Fibroblast of gingiva (primary cell): ENCODE data around the gene CRIP2.

Experiments used
- DNase-seq: peaks from one replicate; pipeline ENCODE4 v3.0.0-alpha.2; 2011; ENCODE audit warnings: low read depth

The CRIP2 gene

DNA sequence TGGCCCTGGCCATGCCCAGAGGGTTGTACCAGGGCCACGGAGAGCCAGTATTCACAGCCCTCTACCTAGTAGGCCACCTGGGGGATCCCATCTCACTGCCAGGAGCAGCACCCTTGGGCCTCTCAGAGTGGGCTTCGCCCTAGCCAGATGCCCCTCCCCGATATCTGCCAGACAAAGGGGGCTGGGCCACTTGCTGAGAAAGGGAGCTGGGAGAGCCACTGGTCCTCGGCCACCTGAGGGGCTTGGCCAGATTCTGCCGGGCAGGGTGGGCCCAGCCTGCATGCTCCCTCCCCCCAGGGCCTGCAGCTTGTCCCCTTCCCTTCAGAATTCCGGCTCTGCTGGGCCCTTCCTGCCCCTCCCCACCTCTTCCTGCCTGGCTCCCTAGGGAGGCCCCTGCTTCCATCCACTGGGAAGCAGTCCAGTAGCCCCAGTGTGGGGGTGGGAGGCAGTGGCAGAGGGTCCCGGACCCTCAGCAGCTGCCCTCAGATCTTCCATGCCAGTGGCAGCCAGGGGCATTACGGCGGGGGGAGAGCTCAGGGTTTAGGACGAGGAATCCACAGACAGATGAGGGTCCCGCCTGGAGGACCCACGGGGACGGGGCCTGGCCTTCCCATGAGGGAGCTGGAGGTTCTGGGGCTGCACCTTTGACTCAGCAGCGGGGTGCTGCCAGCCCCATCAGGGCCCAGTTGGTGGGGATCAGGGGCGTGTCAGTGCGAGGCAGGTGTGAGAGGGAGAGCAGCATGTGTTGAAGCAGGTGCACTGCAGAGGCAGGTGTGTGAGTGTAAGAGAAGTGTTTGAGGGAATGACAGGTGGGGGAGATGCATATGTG is 2.4 kb downstream of the CRIP2 start:
- DNase-seq, result no peak

DNA sequence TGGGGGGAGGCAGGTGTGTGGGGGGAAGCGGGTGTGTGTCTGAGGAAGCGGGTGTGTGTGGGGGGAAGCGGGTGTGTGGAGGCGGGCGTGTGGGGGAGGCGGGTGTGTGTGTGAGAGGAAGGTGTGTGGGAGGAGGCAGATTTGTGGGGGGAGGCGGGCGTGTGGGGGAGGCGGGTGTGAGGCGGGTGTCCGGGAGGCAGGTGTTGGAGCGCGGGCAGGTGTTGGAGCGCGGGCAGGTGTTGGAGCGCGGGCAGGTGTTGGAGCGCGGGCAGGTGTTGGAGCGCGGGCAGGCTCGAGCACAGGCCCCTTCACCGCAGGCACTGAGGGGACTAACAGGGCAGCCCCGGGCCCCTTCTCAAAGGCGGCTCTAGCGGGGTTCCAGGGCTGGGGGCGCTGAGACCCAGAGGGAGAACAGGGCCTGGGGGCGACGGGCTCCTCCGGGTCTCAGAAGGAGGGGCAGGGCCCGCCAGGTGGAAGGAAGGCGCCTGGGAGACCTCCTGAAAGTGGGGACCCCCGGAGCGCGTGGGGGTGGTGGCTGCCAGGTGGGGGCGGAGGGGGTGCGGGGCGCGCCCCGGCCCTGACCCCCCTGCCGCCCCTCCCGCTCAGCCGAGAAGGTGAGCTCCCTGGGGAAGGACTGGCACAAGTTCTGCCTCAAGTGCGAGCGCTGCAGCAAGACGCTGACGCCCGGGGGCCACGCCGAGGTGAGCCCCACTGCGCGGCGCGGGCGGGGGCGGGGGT is 3.2 kb downstream of the CRIP2 start:
- no peak for DNase-seq

DNA sequence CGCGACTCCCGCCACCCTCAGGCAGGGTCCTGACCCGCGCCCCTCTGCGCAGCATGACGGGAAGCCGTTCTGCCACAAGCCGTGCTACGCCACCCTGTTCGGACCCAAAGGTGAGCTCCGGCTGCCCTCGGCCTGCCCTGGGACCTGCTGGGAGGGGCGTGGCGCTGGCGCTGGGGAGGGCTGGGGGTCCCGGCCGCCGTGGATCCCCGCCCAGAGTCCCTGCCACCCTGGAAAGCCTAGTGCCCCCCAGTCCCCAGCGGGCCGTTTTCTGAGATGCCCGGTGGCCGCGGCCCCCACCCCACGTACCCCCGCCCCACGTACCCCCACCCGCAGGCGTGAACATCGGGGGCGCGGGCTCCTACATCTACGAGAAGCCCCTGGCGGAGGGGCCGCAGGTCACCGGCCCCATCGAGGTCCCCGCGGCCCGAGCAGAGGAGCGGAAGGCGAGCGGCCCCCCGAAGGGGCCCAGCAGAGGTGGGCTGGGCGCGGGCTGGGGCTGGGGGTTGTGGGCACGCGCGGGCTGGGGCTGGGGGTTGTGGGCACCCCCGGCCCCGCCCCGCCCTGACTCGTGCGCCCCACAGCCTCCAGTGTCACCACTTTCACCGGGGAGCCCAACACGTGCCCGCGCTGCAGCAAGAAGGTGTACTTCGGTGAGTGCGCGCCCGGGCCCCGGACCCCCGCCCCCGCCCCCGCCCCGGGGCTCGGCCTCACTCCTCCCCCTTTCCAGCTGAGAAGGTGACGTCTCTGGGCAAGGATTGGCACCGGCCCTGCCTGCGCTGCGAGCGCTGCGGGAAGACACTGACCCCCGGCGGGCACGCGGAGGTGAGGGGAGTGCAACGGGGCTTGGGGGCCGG is 4.0 kb downstream of the CRIP2 start:
- DNase-seq, result no peak

DNA sequence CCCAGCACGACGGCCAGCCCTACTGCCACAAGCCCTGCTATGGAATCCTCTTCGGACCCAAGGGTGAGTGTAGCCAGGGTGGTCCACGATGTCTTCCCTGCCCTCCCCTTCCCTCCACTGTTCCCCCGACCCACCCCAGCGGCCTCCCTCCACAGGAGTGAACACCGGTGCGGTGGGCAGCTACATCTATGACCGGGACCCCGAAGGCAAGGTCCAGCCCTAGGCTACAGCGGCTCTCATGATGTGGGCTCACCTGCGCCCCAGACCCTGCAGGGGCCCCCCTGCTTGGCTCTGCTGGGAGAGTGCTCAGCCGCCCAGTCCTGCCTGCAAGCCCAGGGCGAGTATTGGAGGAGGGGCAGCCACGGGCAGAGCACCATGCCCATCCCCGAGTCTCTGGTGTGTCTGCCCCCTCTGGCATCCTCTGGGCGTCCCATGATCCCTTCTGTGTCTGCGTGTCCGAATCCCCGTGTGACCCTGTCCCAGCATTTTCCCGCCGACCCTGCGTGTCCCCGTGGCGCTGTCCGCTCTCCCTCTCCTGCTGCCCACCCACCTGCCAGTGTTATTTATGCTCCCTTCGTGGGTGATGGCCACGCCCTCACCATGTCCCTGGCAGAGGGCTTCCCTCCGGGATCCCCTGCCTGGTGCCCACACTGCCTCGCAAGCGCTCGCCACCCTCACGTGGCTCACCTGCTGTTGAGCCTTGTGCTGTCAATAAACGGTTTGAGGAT is 5.0 kb downstream of the CRIP2 start:
- DNase-seq, result no peak

DNA sequence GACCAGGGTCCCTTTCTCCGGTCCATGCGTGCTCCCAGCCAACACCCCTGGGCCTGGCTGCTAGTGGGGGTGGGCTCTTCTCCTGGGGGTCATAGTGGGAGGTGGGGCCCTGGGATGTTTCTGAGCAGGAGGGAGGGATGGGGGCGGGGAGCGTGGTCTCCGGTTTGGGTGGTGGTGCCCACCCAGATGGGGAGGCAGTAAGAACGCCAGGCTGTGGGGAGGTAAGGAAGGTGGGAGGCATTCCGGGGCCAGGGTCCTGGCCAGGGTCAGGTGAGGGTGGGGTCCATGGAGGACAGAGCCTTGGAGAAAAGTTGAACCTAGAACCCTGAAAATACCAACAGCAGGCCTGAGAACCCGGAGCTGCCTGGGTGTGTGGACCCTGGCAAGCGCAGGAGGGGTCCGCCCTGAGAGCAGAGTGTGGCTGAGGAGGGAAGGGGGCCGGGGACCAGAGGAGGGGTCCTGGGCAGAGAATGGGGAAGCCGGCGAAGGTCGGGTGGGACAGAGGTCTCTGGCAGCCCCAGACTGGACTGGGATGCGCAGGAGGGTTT is 5.7 kb downstream of the CRIP2 start:
- DNase-seq, result no peak

DNA sequence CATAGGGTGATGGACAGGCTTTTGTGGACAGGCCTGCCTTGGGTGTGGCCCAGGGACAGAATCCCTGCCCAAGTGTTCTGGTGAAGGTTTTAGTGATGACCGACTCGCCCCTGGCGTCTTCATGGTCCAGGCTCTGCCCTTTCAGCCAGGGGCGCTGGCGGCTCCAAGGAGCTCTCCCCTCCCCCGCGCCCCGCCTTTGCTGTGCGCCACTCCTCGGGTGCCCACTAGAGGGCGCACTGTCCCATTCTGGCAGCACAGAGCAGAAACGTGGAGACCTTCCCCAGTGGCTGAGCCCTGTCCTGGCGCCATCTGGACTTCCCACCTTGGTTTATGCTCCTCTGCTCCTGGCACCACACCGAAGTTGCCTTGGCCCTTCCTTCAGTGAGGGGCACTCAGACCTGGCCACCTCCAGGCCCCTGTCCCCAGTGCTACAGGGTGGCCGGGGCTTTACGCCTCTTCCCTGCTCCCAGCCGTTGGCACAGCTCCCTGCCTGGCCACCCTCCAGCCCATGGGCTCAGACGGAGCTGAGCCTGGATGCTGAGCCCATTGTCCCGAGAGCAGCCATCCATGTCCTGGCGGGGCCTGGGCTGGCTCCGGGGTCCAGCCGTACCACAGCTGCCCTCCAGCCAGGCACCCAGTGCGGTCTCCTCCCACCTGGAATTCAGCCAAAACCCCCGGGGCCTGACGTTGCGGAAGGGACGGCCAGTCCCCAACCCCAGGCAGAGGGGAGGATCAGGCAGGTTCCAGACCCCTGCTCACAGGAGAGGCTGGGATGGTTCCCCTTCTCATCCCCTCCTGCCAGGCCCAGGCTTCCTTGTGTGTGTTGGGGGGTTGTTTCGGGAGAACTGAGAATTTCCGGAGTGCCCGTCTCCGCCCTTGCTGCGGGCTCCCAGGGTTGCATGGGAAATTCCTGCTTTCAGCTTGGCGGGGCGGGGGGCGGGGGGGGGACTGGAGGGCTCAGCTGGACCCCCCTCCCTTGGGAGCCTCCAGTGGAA is 6.5 kb downstream of the CRIP2 start:
- DNase-seq, result peak; percentile 84

DNA sequence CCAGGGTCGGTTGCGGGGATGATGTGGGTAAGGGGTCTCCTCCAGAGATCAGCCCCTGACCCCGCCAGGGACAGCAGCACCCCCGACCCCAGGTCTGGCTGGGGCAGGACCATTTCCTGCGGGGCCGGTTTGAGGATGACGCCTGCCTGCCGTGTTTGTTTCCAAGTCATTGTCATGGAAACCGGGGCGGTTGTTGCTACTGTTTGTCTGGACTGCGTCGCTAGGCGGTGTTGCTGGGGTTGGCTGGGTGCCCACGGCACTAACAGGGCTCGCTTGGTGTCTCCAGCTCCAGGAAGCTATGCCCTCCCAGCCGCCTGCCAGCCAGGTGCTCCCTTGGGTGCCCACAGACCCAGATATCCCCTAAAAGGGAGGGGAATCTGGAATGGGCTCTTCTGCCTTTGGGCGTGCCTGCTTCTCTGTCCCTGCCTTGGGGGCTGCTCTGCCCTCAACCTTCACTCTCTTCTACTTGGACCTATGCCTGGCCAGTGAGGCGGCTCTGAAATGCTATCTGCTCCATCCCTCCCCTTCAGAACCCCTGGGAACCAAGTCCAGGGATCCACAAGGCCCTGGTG is 7.4 kb downstream of the CRIP2 start:
- peak; percentile 98 for DNase-seq

DNA sequence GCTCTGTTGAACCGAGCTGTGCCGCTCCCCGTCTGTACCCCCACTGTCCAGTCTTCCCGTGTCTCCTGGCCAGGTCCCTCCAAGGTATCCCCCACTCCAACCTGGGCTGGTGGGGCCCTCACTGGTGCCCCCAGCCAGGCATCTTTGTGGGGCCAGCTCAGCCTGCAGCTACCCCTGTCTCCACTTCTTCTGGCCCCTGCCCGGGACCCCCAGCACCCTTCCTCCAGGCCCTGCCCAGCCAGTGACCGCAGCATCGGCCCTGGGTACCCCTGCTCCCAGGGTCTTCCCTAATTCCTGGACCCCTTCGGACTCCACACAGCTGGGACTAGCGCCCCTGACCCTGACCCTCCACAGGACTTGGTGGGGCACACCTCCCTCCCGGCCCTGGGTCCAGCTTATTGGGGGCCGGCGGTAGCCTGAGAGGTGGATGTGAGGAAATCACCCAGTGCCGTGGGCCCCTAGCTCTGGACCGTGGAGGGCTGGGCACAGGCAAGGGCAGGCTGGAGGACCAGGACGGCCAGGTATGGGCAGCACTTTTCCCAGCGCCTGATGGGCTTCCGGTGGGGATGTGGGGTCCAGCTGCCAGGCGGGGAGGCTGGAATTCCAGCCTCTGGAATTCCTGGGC is 8.0 kb downstream of the CRIP2 start:
- DNase-seq, result no peak

DNA sequence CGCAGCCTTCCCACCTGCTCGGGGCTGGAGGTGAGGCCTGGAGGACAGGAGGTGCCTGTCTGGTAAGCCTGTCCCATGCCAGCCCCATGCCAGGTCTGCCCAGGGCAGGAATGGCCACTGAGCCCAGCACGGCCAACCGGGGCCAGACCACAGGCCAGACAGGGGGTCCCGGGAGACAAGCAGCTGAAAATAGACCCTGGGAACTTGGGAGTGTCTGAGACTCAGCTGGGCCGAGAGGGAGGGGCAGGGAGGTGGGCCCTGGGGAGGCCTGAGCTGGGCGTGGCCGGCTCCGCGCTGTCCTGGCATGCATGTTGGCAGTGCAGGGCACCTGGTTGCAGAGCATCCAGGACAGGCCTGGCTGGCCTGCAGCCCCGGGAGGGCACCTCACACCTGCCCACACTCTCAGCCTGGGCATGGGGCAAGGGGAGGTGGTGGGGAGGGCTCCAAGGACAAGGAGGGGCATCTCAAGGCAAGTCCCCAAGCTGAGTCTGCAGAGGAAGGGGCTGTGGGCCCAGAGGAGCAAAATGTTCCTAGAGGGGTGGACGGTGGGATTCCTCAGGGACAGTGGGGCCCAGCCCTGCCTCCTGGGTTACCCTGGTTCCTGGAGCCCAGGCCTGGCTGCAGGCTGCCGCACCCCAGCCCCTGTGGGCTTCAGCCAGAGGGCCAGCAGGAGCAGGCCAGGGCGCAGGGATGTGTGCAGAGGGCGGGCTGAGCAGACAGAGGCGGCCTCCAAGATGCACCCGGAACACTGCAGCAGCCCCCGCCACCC is 8.9 kb downstream of the CRIP2 start:
- no peak for DNase-seq

DNA sequence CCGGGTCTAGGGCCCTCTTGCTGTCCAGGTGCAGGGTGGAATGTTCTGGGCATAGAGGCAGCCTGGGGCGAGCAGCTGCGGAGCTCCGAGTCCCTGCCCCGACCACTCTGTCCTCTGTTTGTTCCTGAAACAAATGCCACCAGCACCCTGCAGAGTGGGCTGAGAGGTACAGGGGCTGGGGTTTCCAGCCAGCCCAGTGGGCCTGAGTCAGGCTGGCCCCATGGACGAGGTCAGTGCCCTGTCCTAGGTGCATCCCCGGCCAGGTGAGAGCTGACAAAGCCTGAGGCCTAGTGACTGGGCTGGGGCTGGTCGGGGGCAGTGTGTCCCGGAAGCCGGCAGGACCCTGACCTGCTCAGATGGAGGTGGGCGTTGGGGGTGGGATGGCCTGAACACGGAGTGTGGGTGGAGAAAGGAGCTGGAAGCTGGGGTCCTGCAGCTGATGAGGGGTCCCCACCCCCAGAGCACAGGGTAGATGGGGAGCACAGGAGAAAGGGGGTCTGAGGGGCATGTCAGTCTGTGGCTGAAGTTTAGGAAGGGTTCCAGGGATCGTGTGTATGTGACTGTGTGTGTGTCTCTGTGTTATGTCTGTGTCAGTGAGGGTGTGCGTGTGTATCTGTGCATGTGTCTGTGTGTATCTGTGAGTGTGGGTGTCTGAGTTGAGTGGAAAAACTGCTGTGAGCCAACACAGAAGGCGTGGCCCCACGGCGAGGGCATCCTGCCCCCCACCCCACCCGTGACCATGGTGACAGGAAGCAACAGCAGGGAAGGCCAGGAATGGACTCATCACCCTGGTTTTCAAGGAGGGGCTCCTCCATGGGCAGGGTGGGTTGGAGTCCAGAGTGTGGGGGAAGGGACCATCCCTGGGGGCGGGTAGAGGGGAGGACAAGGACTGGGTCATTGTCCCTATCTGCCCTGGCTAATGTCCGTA is 9.7 kb downstream of the CRIP2 start:
- peak; percentile 38 for DNase-seq

DNA sequence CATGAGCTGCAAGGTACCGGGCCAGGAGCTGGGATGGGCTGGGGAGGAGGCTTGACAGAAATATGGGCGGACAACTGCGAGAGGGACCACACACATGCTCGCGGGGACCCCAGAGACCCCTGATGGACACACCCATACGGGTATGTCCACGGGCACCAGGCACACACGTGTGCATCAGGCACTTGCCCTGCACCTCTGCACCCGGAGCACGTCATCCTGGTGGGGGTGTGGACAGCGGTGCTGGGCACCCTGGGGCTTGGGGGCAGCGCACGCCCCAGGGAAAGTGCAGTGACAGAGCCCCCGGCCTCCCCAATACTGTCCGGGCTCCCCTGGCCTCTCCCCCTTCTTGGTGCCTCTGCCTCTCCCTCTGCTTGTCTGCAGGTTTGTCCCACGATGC is 10.4 kb downstream of the CRIP2 start:
- DNase-seq, result no peak

DNA sequence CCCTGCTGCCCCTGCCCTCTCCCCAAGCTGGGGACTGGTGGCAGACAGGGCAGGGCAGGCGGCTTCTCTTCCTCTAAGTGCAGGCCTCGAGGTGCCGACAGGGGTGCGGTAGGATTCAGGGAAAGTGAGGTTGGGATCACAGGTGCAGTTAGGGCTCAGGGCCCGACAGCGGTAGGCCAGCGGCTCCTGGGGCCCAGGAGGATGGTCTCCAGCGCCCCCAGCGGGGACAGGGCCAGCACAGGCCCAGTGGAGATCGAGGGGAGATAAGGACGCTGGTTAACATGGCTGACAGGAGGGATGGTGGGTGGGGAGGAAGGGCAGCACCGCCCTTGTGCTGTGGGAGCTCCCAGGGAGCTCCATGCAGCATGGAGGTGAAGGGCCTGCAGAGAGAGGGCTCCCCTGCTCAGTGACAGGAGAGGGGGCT is 11.1 kb downstream of the CRIP2 start:
- no peak for DNase-seq

DNA sequence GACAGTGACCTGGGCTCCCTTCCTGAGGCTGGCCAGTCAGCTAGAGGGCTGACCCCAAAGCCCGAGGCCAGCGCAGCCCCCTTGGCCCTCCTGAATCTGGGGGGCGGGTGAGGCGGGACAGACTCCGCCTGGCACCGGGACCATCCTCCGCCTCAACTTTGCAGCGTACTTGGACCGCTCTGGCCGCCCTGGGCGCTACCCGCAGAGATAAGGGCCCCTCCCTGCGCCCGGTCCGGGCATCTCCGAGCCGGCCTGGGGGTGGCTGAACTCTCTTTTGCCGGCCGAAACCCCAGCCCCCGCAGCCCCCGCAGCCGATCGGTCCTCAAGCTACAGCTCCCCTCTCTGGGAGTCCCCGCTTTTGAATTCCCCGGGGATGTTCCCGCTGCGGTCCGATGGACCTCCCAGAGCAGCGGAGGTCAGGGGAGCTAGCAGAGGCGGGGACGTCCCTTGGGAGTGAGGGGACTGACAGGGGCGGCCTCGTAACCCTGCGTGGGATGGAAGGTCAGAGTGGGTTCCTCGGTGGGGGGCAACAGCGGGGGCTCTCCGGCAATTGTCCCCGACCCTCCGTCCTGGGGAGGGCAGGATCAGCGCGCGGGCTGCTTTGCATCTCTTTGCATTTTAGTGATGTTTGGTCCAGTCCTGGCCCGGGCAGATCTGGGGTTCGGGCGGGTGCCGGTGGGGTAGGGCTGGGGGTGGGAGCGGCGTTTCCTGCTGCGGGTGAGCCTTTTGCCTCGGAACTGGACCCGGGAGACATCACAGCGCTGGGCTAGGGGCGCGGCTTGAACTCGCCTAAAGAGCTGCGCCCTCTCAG is 11.7 kb downstream of the CRIP2 start, which contains the start of gene CRIP1:
Gene CRIP1, plus strand, starts transcription at position 724 of the 811 bp plus-strand sequence. CDS start 374 bp downstream, outside the sequence.
- no peak for DNase-seq

DNA sequence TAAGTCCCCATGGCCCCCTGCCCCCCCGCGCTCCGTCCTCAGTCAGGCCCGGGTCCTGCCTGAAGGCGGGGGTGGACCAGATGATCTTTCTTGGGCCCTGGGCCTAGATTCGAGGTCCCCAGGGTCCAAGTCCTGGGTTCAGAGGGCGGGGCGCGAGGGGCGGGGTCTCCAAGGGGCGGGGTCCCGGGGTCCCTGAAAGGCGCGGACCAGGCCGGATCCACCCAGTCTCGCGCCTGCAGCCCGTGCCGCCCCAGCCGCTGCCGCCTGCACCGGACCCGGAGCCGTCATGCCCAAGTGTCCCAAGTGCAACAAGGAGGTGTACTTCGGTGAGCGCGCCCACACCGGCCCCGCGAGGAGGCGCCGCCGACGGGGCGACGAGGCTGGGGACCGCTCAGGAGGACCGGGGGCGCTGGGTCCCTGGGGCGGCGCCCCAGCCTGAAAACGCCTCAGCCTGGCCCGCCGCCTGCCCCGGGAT is 12.4 kb downstream of the CRIP2 start:
- peak; percentile 26 for DNase-seq

DNA sequence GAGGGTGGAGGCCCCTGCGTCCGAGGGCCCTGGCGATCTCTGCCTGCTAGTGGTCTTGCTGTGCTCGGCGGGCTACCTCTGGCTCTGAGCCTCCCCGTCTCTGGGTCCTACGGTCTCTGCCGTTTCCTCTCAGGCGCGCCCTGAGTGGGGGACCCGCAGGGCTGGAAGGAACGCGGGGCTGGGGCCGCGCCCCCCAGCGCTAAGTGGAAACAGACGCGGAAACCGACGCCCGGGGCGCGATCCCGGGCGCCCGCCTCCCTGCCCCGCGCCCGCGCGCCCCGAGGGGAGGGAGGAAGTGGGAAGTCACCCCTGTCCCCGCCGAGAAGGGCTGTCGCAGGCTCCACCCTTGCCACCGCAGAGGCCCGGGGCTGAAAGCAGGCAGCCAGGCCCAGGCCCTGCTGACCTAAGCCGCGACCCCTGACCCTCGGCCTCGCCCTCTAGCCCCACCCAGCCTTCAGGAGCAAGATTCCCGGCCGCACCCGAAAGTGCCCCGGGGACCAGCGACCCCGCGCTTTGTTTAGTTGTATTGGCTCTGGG is 12.9 kb downstream of the CRIP2 start:
- no peak for DNase-seq
